GM12874 (cell line): ENCODE measurements around the gene RPTOR.

ENCODE experiments used
- CTCF ChIP-seq: IDR thresholded peaks from 2 replicates; pipeline ENCODE4 v1.5.1; 2011; ENCODE audit warnings: low read depth, mild to moderate bottlenecking, control low read depth, low read length, moderate library complexity; ENCODE audit not compliant: insufficient read depth

The RPTOR gene

GRCh38 chr17:80991645-80992076, 447.0 kb downstream of the RPTOR start, which contains the start of gene CHMP6:
Gene CHMP6 (plus strand): TSS chr17:80991841. CDS start chr17:80991919, 78 bp downstream.
- TF ChIP-seq CTCF, result 0 out of 2 replicates have a peak, but pooled peaks have one; percentile 25

GRCh38 chr17:80992077-80992947, 447.7 kb downstream of the RPTOR start:
- no peak for TF ChIP-seq CTCF

GRCh38 chr17:80992948-80993624, 448.4 kb downstream of the RPTOR start:
- no peak for TF ChIP-seq CTCF

GRCh38 chr17:80995131-80995530, 450.5 kb downstream of the RPTOR start:
- no peak for TF ChIP-seq CTCF

- TF ChIP-seq CTCF, result no peak
Observed at GRCh38 chr17:80996422-80997305, 452.0 kb downstream of the RPTOR start.

GRCh38 chr17:80997424-80998117, 452.9 kb downstream of the RPTOR start:
- TF ChIP-seq CTCF, result no peak
